Measurements from ENCODE around the gene IL17B. TPM values are rescaled to one million over a fixed set of nuclear protein-coding genes. Genes with fewer than 3 reads are reported as not detected.

IL17B gene
- total and polyA plus RNA-seq, 9 of the 15 experiments (the other 6 are each of a cell fraction or from before 2014, with no cell fraction given), result 0.28 to 2.6 (median 0.53) TPM; not detected in 2

DNA sequence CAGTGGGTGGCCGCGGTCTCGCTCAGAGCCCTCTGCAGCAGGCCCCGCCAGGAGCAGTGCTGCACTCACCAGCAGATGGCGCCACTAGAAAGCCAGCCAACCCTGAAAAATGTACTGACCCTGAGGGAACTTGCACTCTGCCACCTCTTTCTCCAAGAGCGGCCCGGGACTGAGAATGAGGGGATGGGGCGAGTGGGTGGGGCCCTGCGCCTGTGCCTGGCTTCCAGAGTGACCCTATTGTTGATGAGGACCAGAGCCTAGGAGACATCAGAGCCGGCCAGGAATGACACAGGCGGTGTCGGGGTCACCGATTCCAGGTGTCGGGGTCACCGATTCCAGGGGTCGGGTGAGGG, 2.9 kb upstream of the IL17B start (continued):
- TF ChIP-seq, protein P1, sequence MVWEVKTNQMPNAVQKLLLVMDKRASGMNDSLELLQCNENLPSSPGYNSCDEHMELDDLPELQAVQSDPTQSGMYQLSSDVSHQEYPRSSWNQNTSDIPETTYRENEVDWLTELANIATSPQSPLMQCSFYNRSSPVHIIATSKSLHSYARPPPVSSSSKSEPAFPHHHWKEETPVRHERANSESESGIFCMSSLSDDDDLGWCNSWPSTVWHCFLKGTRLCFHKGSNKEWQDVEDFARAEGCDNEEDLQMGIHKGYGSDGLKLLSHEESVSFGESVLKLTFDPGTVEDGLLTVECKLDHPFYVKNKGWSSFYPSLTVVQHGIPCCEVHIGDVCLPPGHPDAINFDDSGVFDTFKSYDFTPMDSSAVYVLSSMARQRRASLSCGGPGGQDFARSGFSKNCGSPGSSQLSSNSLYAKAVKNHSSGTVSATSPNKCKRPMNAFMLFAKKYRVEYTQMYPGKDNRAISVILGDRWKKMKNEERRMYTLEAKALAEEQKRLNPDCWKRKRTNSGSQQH (CRISPR knock-in tag; IDR thresholded peaks at IDR 0.05), result no peak
- no peak for TF ChIP-seq ZNF639 (CRISPR knock-in tag; conservative IDR thresholded peaks at IDR 0.05 in 1 of 2, IDR thresholded peaks at IDR 0.05 in 1 of 2)
- no peak for TF ChIP-seq HNRNPK (IDR thresholded peaks at IDR 0.05; ENCODE audit: low read depth, low read length, poor library complexity, severe bottlenecking)
- no peak for TF ChIP-seq COPS2 (conservative IDR thresholded peaks at IDR 0.05)
- TF ChIP-seq ZBTB34 (CRISPR knock-in tag; IDR thresholded peaks at IDR 0.05), result no peak
- no peak for TF ChIP-seq HMGN3 (IDR thresholded peaks at IDR 0.05; ENCODE audit: borderline replicate concordance, extremely low read depth, insufficient read length, low read depth, low read length)
- no peak for TF ChIP-seq BCOR (IDR thresholded peaks at IDR 0.05)
- TF ChIP-seq ZSCAN32 (CRISPR knock-in tag; IDR thresholded peaks at IDR 0.05), result no peak
- no peak for TF ChIP-seq ZSCAN29 (IDR thresholded peaks at IDR 0.05)
- no peak for TF ChIP-seq IFI16 (CRISPR knock-in tag; IDR thresholded peaks at IDR 0.05)
- TF ChIP-seq CEBPB (tag; IDR thresholded peaks at IDR 0.05), result no peak
- TF ChIP-seq KLF6 (CRISPR knock-in tag; IDR thresholded peaks at IDR 0.05; ENCODE audit: borderline replicate concordance), result no peak
- TF ChIP-seq ZNF766 (CRISPR knock-in tag; conservative IDR thresholded peaks at IDR 0.05), result no peak
- no peak for TF ChIP-seq CREB1 (IDR thresholded peaks at IDR 0.05)
- no peak for TF ChIP-seq CREB1 (CRISPR knock-in tag; IDR thresholded peaks at IDR 0.05)
- TF ChIP-seq ZNF408 (CRISPR knock-in tag; IDR thresholded peaks at IDR 0.05; ENCODE audit: low read depth), result no peak
- no peak for TF ChIP-seq NFATC3 (IDR thresholded peaks at IDR 0.05)
- no peak for TF ChIP-seq HIVEP1 (CRISPR knock-in tag; IDR thresholded peaks at IDR 0.05)
- no peak for TF ChIP-seq RBM34 (IDR thresholded peaks at IDR 0.05; ENCODE audit: borderline replicate concordance, insufficient read depth, low read length)

Measured in K562 (cell line).